ENCODE results near the gene UFD1. TPM values are rescaled to one million over a fixed set of nuclear protein-coding genes. Genes with fewer than 3 reads are reported as not detected.

The UFD1 gene
- total RNA-seq, 1 donor from 2014 or later = 54.4 TPM

DNA sequence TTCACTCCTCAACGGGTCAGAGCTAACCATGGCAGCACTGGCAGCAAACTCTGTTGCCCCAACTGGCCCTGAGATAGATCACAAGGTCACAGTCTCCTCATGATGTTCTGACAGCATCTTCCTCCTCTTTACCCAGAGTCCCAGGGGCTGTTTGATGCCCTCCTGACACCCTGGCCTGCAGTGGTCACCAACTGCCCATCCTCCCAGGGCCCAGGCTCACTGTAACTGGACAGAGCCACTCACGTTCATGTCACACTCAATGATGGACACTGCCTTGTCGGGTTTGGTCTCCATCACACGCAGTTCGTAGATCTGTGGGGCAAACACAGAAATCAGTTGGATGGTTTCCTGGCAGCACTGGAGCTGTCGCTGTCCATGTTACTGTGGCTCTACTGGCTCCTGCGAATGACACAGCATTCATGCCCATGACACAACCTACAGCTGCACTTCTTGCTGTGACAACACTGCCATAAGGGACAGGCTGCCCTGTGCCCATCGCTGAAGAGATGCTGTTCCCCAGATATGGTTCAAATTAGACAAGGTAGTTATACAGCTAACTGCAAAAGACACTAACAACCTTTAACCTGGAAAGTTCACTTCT, 21.1 kb downstream of the UFD1 start:
- ATAC-seq (ENCODE audit: low read depth) (no peak), DNase-seq (no peak)
- CTCF ChIA-PET = no interaction called here
- TF ChIP-seq, protein P1, sequence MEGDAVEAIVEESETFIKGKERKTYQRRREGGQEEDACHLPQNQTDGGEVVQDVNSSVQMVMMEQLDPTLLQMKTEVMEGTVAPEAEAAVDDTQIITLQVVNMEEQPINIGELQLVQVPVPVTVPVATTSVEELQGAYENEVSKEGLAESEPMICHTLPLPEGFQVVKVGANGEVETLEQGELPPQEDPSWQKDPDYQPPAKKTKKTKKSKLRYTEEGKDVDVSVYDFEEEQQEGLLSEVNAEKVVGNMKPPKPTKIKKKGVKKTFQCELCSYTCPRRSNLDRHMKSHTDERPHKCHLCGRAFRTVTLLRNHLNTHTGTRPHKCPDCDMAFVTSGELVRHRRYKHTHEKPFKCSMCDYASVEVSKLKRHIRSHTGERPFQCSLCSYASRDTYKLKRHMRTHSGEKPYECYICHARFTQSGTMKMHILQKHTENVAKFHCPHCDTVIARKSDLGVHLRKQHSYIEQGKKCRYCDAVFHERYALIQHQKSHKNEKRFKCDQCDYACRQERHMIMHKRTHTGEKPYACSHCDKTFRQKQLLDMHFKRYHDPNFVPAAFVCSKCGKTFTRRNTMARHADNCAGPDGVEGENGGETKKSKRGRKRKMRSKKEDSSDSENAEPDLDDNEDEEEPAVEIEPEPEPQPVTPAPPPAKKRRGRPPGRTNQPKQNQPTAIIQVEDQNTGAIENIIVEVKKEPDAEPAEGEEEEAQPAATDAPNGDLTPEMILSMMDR (IDR thresholded peaks at IDR 0.05) = no peak
- no peaks in the 10 kb centered on the region for H3K4me1 Mint-ChIP-seq
- H3K27me3 Mint-ChIP-seq = no peaks in the 10 kb centered on the region
- no peak overlapping the region for H3K4me3 Mint-ChIP-seq
- peaks cover 67% of the 10 kb centered on the region for H3K36me3 Mint-ChIP-seq (ENCODE audit: low read depth)
- H3K27ac Mint-ChIP-seq = no peak overlapping the region
- POLR2A ChIA-PET = no interaction called here
- no peaks in the 10 kb centered on the region for H3K9me3 Mint-ChIP-seq
- intact Hi-C loops (cut with micrococcal nuclease) = no loop called here

DNA sequence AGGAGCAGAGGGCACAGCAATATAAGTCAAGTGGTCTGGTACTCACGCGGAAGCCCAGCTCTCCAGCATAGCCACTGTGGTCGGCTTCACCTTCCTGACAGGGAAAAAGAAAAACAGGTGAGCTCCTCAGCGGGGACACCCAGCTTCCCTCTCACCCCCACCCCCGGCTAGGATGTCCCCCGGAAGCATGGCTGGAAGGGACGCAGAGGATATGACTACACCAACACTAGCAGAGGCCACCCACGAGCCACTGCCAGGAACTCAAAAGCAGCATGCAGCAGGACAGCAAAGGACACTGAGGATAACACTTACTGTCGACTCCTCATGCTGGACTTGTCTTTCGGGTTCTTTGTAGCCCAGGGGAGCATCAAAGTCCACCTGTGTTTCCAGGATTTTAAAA, 22.5 kb downstream of the UFD1 start:
- no peaks in the 10 kb centered on the region for H3K4me1 Mint-ChIP-seq
- no peak overlapping the region for H3K27ac Mint-ChIP-seq
- H3K4me3 Mint-ChIP-seq = no peak overlapping the region
- ATAC-seq (ENCODE audit: low read depth) (no peak), DNase-seq (no peak)
- no peaks in the 10 kb centered on the region for H3K27me3 Mint-ChIP-seq
- TF ChIP-seq, protein P1 (IDR thresholded peaks at IDR 0.05) = no peak
- peaks cover 78% of the 10 kb centered on the region for H3K36me3 Mint-ChIP-seq (ENCODE audit: low read depth)
- no peaks in the 10 kb centered on the region for H3K9me3 Mint-ChIP-seq
- intact Hi-C loops (cut with micrococcal nuclease) = no loop called here
- POLR2A ChIA-PET = no interaction called here
- CTCF ChIA-PET = no interaction called here

DNA sequence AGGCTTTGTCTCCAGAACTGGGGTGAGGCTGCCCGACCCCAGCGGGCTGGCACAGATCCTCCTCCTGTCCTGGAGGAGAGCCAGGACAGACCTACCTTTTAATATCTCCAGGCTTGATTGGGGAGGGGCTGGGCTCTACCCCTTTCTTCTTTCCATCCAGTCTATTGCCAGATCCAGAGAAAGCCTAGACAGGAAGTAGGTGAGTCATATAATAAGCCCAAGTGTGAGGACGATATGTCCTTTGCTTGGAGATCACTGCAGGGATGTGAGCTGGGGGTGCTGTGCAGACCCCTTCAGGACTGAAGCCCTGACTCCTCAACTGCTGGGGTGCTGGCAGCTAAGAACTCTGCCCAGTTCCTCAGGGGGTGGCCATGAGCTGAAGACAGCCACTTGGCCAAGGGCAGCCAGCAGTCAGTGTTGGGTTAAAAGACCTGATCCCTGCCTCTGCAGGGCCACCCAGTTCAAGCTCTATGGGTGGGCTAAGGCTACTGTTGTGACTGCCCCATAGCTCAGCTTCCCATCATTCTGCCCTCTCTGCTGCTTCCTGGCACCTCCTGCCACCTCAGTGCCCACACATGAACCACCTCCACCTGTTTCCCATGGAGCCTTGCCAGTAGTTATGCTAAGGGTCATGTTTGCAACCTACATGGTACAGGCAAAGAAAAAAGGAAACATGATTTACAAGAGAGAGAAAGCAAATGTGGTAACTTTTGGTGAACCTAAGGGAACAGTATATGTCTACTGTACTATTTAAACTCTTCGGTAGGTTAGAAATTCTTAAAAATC, 23.2 kb downstream of the UFD1 start:
- DNase-seq (no peak), ATAC-seq (ENCODE audit: low read depth) (no peak)
- Mint-ChIP-seq H3K4me1 (no peaks in the 10 kb centered on the region), H3K36me3 (ENCODE audit: low read depth) (peaks cover 75% of the 10 kb centered on the region), H3K9me3 (no peaks in the 10 kb centered on the region), H3K27me3 (no peaks in the 10 kb centered on the region), H3K4me3 (no peak overlapping the region), H3K27ac (no peak overlapping the region)
- ChIA-PET POLR2A (no interaction called here), CTCF (no interaction called here)
- intact Hi-C loops (cut with micrococcal nuclease) = no loop called here
- TF ChIP-seq, protein P1 (IDR thresholded peaks at IDR 0.05) = no peak

DNA sequence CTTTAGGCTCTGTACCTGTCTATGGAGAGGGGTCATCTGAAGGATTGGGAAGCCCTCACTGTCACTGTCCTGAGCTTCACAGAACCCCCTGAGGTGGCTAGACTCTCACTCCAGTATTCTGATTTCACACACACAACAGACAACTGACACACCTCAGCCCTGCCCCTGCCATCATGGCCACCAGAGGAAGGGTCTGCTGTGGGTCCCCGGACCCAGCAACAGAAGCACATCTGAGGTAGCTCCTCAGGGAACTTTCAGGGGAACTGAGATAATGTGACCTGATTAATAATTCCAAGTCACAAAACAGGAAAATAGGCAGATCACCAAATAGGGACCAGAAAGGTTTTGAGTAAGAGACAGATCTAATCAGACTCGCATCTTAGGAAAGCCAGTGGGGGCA, 24.0 kb downstream of the UFD1 start:
- ATAC-seq (ENCODE audit: low read depth) (no peak), DNase-seq (no peak)
- Mint-ChIP-seq H3K9me3 (no peaks in the 10 kb centered on the region), H3K27me3 (no peaks in the 10 kb centered on the region), H3K36me3 (ENCODE audit: low read depth) (peaks cover 75% of the 10 kb centered on the region), H3K4me1 (no peaks in the 10 kb centered on the region), H3K4me3 (no peak overlapping the region), H3K27ac (no peak overlapping the region)
- ChIA-PET POLR2A (no interaction called here), CTCF (no interaction called here)
- intact Hi-C loops (cut with micrococcal nuclease) = no loop called here
- TF ChIP-seq, protein P1 (IDR thresholded peaks at IDR 0.05) = no peak

DNA sequence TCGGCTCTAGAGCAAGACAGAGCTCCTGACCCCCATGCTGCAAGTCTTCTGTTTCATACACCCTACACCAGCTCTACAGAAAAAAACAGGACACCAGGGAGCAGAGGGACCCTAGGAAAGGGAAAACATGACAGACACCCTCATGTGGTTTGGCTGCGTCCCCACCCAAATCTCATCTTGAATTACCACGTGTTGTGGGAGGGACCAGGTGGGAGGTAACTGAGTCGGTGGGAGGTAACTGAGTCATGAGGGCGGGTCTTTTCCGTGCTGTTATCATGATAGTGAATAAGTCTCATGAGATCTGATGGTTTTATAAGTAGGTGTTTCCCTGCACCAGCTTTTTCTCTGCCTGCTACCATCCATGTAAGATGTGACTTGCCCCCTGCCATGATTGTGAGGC, 24.8 kb downstream of the UFD1 start:
- DNase-seq (no peak), ATAC-seq (ENCODE audit: low read depth) (no peak)
- Mint-ChIP-seq H3K36me3 (ENCODE audit: low read depth) (peaks cover 74% of the 10 kb centered on the region), H3K27me3 (no peaks in the 10 kb centered on the region), H3K27ac (no peak overlapping the region), H3K4me3 (no peak overlapping the region), H3K4me1 (no peaks in the 10 kb centered on the region), H3K9me3 (no peaks in the 10 kb centered on the region)
- intact Hi-C loops (cut with micrococcal nuclease) = no loop called here
- TF ChIP-seq, protein P1 (IDR thresholded peaks at IDR 0.05) = no peak
- CTCF ChIA-PET = no interaction called here
- POLR2A ChIA-PET = no interaction called here
